ENCODE results near the gene EPHA4.

EPHA4 gene

DNA sequence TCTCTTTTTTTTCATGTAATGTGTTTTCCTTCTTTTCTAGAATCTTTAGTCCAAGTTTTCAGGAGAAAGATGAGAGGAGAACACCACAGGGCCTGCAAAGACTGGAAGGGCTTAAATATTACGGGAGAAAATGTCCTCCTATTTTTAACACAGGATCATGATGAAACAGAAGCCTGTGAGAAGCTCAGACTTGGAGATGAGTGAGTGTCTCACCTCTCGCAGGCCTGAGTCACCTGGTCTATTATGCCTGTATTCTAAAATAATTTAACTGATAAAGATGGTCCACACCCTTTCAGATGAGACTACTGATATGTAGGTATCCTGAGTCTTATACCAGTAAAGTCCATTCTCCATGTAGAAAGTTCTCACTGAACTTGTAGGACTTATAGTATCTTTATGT, 143.2 kb downstream of the EPHA4 start:
- TF ChIP-seq GATA2 (IDR thresholded peaks at IDR 0.05; ENCODE audit: low read depth, low read length) (no peak), GATA3 (IDR thresholded peaks at IDR 0.05; ENCODE audit: low read depth, low read length) (no peak)

DNA sequence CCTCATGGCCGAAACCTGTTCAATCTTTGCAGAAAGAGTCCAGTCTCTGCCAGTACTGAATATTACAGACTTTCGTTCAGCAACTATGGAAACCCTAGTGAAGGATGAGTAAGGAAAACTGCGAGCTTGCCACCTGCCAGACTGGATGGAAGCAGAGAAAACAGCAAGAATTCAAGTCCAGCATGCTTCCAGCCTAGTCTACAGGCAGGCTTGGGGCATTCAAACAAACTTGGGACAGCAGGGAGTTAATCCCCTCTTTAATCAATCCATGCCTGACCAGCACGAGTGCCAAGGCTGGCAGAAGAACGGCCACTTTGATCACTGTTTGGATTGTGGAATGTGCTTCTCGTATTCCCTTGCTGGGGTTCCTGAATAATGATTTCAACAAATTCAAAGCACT, 145.2 kb downstream of the EPHA4 start:
- TF ChIP-seq GATA3 (IDR thresholded peaks at IDR 0.05; ENCODE audit: low read depth, low read length) (no peak), GATA2 (IDR thresholded peaks at IDR 0.05; ENCODE audit: low read depth, low read length) (no peak)

GRCh38 chr2:221425891-221426290, 146.2 kb downstream of the EPHA4 start:
- no peak for TF ChIP-seq GATA2 (IDR thresholded peaks at IDR 0.05; ENCODE audit: low read depth, low read length)
- no peak for TF ChIP-seq GATA3 (IDR thresholded peaks at IDR 0.05; ENCODE audit: low read depth, low read length)

DNA sequence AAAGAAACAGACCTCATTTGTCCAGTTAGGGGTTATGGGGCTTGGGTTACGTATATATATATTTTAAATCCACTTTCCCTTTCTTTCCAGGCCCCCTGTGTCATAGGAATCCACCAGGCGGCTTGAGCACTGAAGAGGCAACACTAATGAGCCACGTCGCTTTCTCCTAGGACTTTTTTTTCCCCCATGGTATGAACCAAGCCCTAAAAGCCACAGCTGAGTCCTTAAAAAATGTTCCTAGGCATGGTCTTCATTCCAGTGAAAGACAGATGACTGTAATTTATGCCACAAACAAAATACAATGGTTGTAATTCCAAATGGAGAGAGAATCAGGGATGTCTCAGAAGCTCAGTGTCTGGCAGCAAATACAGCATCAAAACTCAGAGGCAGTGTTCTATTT, 146.8 kb downstream of the EPHA4 start:
- TF ChIP-seq GATA2 (IDR thresholded peaks at IDR 0.05; ENCODE audit: low read depth, low read length): no peak
- no peak for TF ChIP-seq GATA3 (IDR thresholded peaks at IDR 0.05; ENCODE audit: low read depth, low read length)

GRCh38 chr2:221423210-221423804, 148.8 kb downstream of the EPHA4 start:
- TF ChIP-seq GATA2 (IDR thresholded peaks at IDR 0.05; ENCODE audit: low read depth, low read length) (no peak), GATA3 (IDR thresholded peaks at IDR 0.05; ENCODE audit: low read depth, low read length) (no peak)

DNA sequence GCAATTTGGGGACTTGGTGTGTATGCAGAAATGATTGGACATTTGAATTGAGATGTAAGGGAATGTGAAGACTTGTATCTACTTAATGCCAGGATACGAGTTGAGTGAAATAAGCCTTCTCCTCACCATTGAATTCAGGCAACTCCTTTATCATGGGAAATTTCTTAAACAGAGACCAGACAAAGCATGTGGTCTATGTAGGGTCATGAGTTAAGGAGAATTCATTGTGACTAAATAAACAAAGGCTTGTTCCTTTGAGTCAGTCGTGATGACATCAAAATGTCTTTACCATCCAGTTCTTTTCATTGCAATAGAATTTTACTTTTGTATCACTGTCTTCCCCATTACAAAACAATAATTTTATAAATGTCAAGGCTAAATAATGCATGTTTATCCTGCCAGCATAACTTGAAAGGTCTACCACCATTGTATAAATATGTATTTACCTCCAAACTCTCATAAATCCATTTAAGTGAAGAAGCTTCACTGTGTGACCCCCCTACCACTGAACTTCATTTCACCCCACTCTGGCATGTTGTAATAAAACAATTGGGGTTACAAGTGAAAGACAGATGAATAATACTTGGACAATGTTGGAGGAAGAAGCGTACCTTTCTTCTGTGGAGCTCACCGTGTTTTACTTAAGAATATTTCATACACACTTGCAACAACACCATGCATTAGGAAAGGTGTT, 149.4 kb downstream of the EPHA4 start:
- TF ChIP-seq GATA2 (IDR thresholded peaks at IDR 0.05; ENCODE audit: low read depth, low read length): no peak
- TF ChIP-seq GATA3 (IDR thresholded peaks at IDR 0.05; ENCODE audit: low read depth, low read length): no peak

DNA sequence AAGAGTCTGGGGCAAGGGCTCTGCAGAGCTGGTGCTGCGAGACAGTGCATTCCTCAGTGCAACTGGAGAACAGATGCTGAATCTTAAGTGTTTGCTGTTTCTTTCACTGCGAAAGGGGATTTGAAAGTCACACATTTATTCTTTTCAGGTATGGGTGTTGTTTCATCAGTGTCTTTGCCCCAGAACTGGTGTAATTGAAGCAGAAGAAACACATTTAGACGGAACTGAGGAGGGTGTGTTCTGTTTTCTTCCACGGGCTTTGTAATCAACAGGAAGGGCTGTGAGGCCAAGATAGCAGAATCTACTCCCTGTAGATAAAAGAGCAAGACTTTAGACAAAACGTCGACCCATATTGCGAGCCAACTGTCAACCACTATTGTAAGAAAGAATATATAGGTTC, 151.9 kb downstream of the EPHA4 start:
- TF ChIP-seq GATA3 (IDR thresholded peaks at IDR 0.05; ENCODE audit: low read depth, low read length) (no peak), GATA2 (IDR thresholded peaks at IDR 0.05; ENCODE audit: low read depth, low read length) (no peak)

GRCh38 chr2:221415789-221416188, 156.3 kb downstream of the EPHA4 start:
- TF ChIP-seq GATA2 (IDR thresholded peaks at IDR 0.05; ENCODE audit: low read depth, low read length): no peak
- no peak for TF ChIP-seq GATA3 (IDR thresholded peaks at IDR 0.05; ENCODE audit: low read depth, low read length)

- no peak for TF ChIP-seq GATA2 (IDR thresholded peaks at IDR 0.05; ENCODE audit: low read depth, low read length)
- no peak for TF ChIP-seq GATA3 (IDR thresholded peaks at IDR 0.05; ENCODE audit: low read depth, low read length)
Measured at GRCh38 chr2:221412978-221413377, 159.1 kb downstream of the EPHA4 start.

DNA sequence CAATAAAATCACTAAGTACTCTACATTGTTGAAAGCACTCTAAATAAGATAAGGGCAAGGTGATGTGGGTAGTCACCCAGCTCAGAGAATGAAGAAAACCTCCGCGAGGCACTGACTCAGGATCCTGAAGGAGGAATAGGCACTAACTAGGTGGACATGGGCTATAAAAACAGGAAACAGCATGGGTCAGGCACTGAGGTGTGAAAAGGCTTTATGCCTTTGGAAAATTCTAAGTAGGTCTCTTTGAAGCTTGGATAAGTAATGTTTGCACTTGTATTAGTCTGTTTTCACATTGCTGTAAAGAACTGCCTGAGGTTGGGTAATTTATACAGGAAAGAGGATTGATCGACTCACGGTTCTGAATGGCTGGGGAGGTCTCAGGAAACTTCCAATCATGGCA, 161.6 kb downstream of the EPHA4 start:
- no peak for TF ChIP-seq GATA3 (IDR thresholded peaks at IDR 0.05; ENCODE audit: low read depth, low read length)
- no peak for TF ChIP-seq GATA2 (IDR thresholded peaks at IDR 0.05; ENCODE audit: low read depth, low read length)

- TF ChIP-seq GATA2 (IDR thresholded peaks at IDR 0.05; ENCODE audit: low read depth, low read length) (no peak), GATA3 (IDR thresholded peaks at IDR 0.05; ENCODE audit: low read depth, low read length) (no peak)
Measured at GRCh38 chr2:221407765-221408164, 164.3 kb downstream of the EPHA4 start.

- no peak for TF ChIP-seq GATA3 (IDR thresholded peaks at IDR 0.05; ENCODE audit: low read depth, low read length)
- no peak for TF ChIP-seq GATA2 (IDR thresholded peaks at IDR 0.05; ENCODE audit: low read depth, low read length)
Measured at GRCh38 chr2:221405521-221405920, 166.6 kb downstream of the EPHA4 start.

- TF ChIP-seq GATA3 (IDR thresholded peaks at IDR 0.05; ENCODE audit: low read depth, low read length) (no peak), GATA2 (IDR thresholded peaks at IDR 0.05; ENCODE audit: low read depth, low read length) (no peak)
Measured at GRCh38 chr2:221402072-221402471, 170.0 kb downstream of the EPHA4 start.

- TF ChIP-seq GATA2 (IDR thresholded peaks at IDR 0.05; ENCODE audit: low read depth, low read length): no peak
- TF ChIP-seq GATA3 (IDR thresholded peaks at IDR 0.05; ENCODE audit: low read depth, low read length): no peak
Measured at GRCh38 chr2:221400411-221400810, 171.7 kb downstream of the EPHA4 start.

GRCh38 chr2:221399183-221399582, 172.9 kb downstream of the EPHA4 start:
- TF ChIP-seq GATA3 (IDR thresholded peaks at IDR 0.05; ENCODE audit: low read depth, low read length): no peak
- no peak for TF ChIP-seq GATA2 (IDR thresholded peaks at IDR 0.05; ENCODE audit: low read depth, low read length)
